ENCODE data around the gene ZSWIM8. TPM values are rescaled to one million over a fixed set of nuclear protein-coding genes. Genes with fewer than 3 reads are reported as not detected.

The ZSWIM8 gene
- total RNA-seq, 1 donor from 2014 or later, result 30.5 TPM

GRCh38 chr10:73843261-73843660 is 57.9 kb downstream of the ZSWIM8 start:
- Mint-ChIP-seq H3K36me3 (peaks cover 21% of the 10 kb centered on the region), H3K9me3 (no peaks in the 10 kb centered on the region), H3K4me3 (no peak overlapping the region)

DNA sequence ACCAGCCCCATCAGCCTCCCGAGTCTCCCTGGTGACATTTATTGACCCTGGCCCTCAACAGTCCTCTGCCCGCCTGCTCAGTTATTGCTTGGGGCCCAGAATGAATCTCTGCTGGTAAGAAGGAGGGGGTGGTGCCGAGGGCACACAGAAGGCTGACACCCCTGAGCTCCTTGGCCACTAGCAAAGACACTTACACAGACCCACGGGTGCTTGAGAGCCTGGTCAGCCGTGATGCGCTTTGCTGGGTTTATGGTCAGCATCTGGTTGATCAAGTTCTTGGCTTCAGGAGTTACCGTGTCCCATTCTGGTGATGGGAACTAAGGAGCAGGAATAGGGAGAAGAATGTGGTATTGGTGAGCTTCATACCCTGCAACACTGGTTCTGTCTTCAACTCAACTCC is 61.6 kb downstream of the ZSWIM8 start:
- H3K27ac Mint-ChIP-seq, result no peak overlapping the region
- Histone ChIP-seq H3K27me3 (no peaks in the 10 kb centered on the region), H3K27ac (no peak overlapping the region), H3K4me2 (no peak overlapping the region), H2AFZ (replicated peaks) (no peak overlapping the region), H3K9ac (no peak overlapping the region), H3K36me3 (no peaks in the 10 kb centered on the region), H3F3A (ENCODE audit: low read depth) (peaks cover 5% of the 10 kb centered on the region), H3K4me1 (peaks cover 1% of the 10 kb centered on the region), H3K79me2 (ENCODE audit: low read depth) (no peaks in the 10 kb centered on the region), H3K4me3 (no peak overlapping the region), H3K9me3 (ENCODE audit: low read depth) (no peaks in the 10 kb centered on the region), H4K20me1 (ENCODE audit: low read depth) (peaks cover 5% of the 10 kb centered on the region)
- H3K4me3 Mint-ChIP-seq, result no peak overlapping the region
- H3K36me3 Mint-ChIP-seq, result peaks cover 21% of the 10 kb centered on the region
- peaks cover 7% of the 10 kb centered on the region for H3K4me1 Mint-ChIP-seq
- no peaks in the 10 kb centered on the region for H3K9me3 Mint-ChIP-seq
- no peak for DNase-seq (ENCODE audit: low spot score)
- peaks cover 2% of the 10 kb centered on the region for H3K27me3 Mint-ChIP-seq (ENCODE audit: insufficient read depth, low read depth)
- TF ChIP-seq EZH2phosphoT487 (IDR thresholded peaks at IDR 0.05), result no peak
- no peak for TF ChIP-seq EZH2 (IDR thresholded peaks at IDR 0.05)
- no peak for TF ChIP-seq CTCF (IDR thresholded peaks at IDR 0.05)

More at GRCh38 chr10:73843261-73843660, 57.9 kb downstream of the ZSWIM8 start:
- no peak overlapping the region for H3K27ac Mint-ChIP-seq
- no peak overlapping the region for H2AFZ ChIP-seq (replicated peaks)
- H3K9ac ChIP-seq, result no peak overlapping the region
- no peaks in the 10 kb centered on the region for H3K9me3 ChIP-seq (ENCODE audit: low read depth)
- TF ChIP-seq EZH2 (IDR thresholded peaks at IDR 0.05) (no peak), EZH2phosphoT487 (IDR thresholded peaks at IDR 0.05) (no peak), CTCF (IDR thresholded peaks at IDR 0.05) (no peak)
- H3K4me1 Mint-ChIP-seq, result peaks cover 7% of the 10 kb centered on the region
- no peaks in the 10 kb centered on the region for H3K36me3 ChIP-seq
- H3F3A ChIP-seq (ENCODE audit: low read depth), result peaks cover 21% of the 10 kb centered on the region
- peaks cover 19% of the 10 kb centered on the region for H3K4me1 ChIP-seq
- H3K27me3 Mint-ChIP-seq (ENCODE audit: insufficient read depth, low read depth), result peaks cover 5% of the 10 kb centered on the region
- no peak for DNase-seq (ENCODE audit: low spot score)
- peaks cover 10% of the 10 kb centered on the region for H4K20me1 ChIP-seq (ENCODE audit: low read depth)
- H3K79me2 ChIP-seq (ENCODE audit: low read depth), result no peaks in the 10 kb centered on the region
- no peak overlapping the region for H3K4me3 ChIP-seq
- H3K27ac ChIP-seq, result no peak overlapping the region
- H3K27me3 ChIP-seq, result no peaks in the 10 kb centered on the region
- H3K4me2 ChIP-seq, result no peak overlapping the region

GRCh38 chr10:73848821-73849489 is 63.5 kb downstream of the ZSWIM8 start:
- Mint-ChIP-seq H3K27me3 (ENCODE audit: insufficient read depth, low read depth) (peaks cover 4% of the 10 kb centered on the region), H3K36me3 (peaks cover 23% of the 10 kb centered on the region), H3K9me3 (no peaks in the 10 kb centered on the region), H3K27ac (no peak overlapping the region), H3K4me1 (peaks cover 13% of the 10 kb centered on the region), H3K4me3 (no peak overlapping the region)
- Histone ChIP-seq H3K4me3 (no peak overlapping the region), H3K9ac (no peak overlapping the region), H3K79me2 (ENCODE audit: low read depth) (no peaks in the 10 kb centered on the region), H4K20me1 (ENCODE audit: low read depth) (peaks cover 5% of the 10 kb centered on the region), H3F3A (ENCODE audit: low read depth) (no peaks in the 10 kb centered on the region), H3K27me3 (no peaks in the 10 kb centered on the region), H3K4me1 (no peaks in the 10 kb centered on the region), H3K27ac (no peak overlapping the region), H2AFZ (replicated peaks) (no peak overlapping the region), H3K36me3 (no peaks in the 10 kb centered on the region), H3K4me2 (no peak overlapping the region), H3K9me3 (ENCODE audit: low read depth) (no peaks in the 10 kb centered on the region)
- peak; percentile 87 for DNase-seq (ENCODE audit: low spot score)
- TF ChIP-seq EZH2phosphoT487 (IDR thresholded peaks at IDR 0.05) (no peak), CTCF (IDR thresholded peaks at IDR 0.05) (peak; percentile 99)
